ENCODE measurements around the gene C4B. TPM values are rescaled to one million over a fixed set of nuclear protein-coding genes. Genes with fewer than 3 reads are reported as not detected.
"Not testable (repeated sequence)": the region's sequence is repeated elsewhere in the genome, so short reads cannot be mapped to it uniquely, and the experiment has no call there.

Gene C4B
- 23.1 TPM for total RNA-seq

- H3K4me1 ChIP-seq; H3K4me3 ChIP-seq; H3K27me3 ChIP-seq; intact Hi-C loops (cut with DNase I); H3K9me3 ChIP-seq; H3K27ac ChIP-seq; DNase-seq (ENCODE audit: extremely low spot score in 2 of 2); H3K36me3 ChIP-seq: not testable (repeated sequence)
These were observed at the start of gene C4B for GRCh38 chr6:32014547-32014946. C4B (plus strand) TSS chr6:32014795; CDS start chr6:32014846, 51 bp downstream.

GRCh38 chr6:31965700-31966099 lies 48.9 kb upstream of the C4B start:
- Histone ChIP-seq H3K9me3 (no peaks in the 10 kb centered on the region), H3K4me3 (no peak overlapping the region), H3K27me3 (no peaks in the 10 kb centered on the region), H3K27ac (no peak overlapping the region), H3K4me1 (peaks cover 9% of the 10 kb centered on the region), H3K36me3 (peaks cover 0 to 89% of the 10 kb centered on the region in 2 donors)
- TF ChIP-seq POLR2AphosphoS5 (IDR thresholded peaks at IDR 0.05; ENCODE audit: insufficient read depth in 1 of 2, low read depth in 1 of 2) (no peak), CTCF (IDR thresholded peaks at IDR 0.05) (no peak), POLR2A (IDR thresholded peaks at IDR 0.05) (no peak)
- no peak for DNase-seq (ENCODE audit: extremely low spot score in 2 of 2)
- intact Hi-C loops (cut with DNase I): no loop called here

- H3K27me3 ChIP-seq: no peaks in the 10 kb centered on the region
- no peak overlapping the region for H3K27ac ChIP-seq
- no peak for DNase-seq (ENCODE audit: extremely low spot score in 2 of 2)
- no peak for TF ChIP-seq CTCF (IDR thresholded peaks at IDR 0.05)
- TF ChIP-seq POLR2AphosphoS5 (IDR thresholded peaks at IDR 0.05; ENCODE audit: insufficient read depth in 1 of 2, low read depth in 1 of 2): no peak
- TF ChIP-seq POLR2A (IDR thresholded peaks at IDR 0.05): no peak
- no peaks in the 10 kb centered on the region for H3K9me3 ChIP-seq
- intact Hi-C loops (cut with DNase I): no loop called here
- peaks cover 0 to 84% of the 10 kb centered on the region in 2 donors for H3K36me3 ChIP-seq
- no peak overlapping the region for H3K4me3 ChIP-seq
- peaks cover 17% of the 10 kb centered on the region for H3K4me1 ChIP-seq
These were observed 48.1 kb upstream of the C4B start for GRCh38 chr6:31966506-31966905.

GRCh38 chr6:31966997-31967925 lies 47.3 kb upstream of the C4B start:
- Histone ChIP-seq H3K27ac (no peak overlapping the region), H3K36me3 (peaks cover 0 to 78% of the 10 kb centered on the region in 2 donors), H3K27me3 (no peaks in the 10 kb centered on the region), H3K9me3 (no peaks in the 10 kb centered on the region), H3K4me3 (no peak overlapping the region), H3K4me1 (peaks cover 20% of the 10 kb centered on the region)
- no peak for TF ChIP-seq POLR2A (IDR thresholded peaks at IDR 0.05)
- TF ChIP-seq POLR2AphosphoS5 (IDR thresholded peaks at IDR 0.05; ENCODE audit: insufficient read depth in 1 of 2, low read depth in 1 of 2): no peak
- TF ChIP-seq CTCF (IDR thresholded peaks at IDR 0.05): no peak
- intact Hi-C loops (cut with DNase I): no loop called here
- DNase-seq (ENCODE audit: extremely low spot score in 2 of 2): no peak

- no peak for DNase-seq (ENCODE audit: extremely low spot score in 2 of 2)
- TF ChIP-seq POLR2A (IDR thresholded peaks at IDR 0.05): no peak
- TF ChIP-seq CTCF (IDR thresholded peaks at IDR 0.05): no peak
- TF ChIP-seq POLR2AphosphoS5 (IDR thresholded peaks at IDR 0.05; ENCODE audit: insufficient read depth in 1 of 2, low read depth in 1 of 2): no peak
- Histone ChIP-seq H3K4me3 (no peak overlapping the region), H3K9me3 (no peaks in the 10 kb centered on the region), H3K27ac (no peak overlapping the region), H3K4me1 (peaks cover 24% of the 10 kb centered on the region), H3K36me3 (peaks cover 0 to 71% of the 10 kb centered on the region in 2 donors), H3K27me3 (no peaks in the 10 kb centered on the region)
- intact Hi-C loops (cut with DNase I): no loop called here
These were observed 46.7 kb upstream of the C4B start for GRCh38 chr6:31967926-31968320.

All from vagina (tissue), 2 donors.